GM18861 (cell line): ENCODE data around the gene SPEF1.
"Not testable (repeated sequence)": the region's sequence is repeated elsewhere in the genome, so short reads cannot be mapped to it uniquely, and the experiment has no call there.

Experiments
- ATAC-seq: cut with Tn5 transposase; IDR thresholded peaks from one replicate; pipeline ENCODE4 v1.9.1; 2021; ENCODE audit not compliant: unreplicated experiment

Gene SPEF1

DNA sequence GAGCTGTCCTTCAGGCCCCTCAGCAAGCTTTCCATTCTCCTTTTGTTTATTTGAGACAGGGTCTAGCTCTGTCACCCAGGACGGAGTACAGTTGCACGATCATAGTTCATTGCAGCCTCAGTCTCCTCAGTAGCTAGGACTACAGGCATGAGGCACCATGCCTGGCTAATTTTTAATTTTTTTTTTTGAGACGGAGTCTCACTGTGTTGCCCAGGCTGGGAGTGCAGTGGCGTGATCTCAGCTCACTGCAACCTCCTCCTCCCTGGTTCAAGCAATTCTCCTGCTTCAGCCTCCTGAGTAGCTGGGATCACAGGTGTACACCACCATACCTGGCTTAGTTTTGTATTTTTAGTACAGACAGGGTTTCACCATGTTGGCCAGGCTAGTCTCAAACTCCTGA is 8.0 kb upstream of the SPEF1 start:
- ATAC-seq = not testable (repeated sequence)

DNA sequence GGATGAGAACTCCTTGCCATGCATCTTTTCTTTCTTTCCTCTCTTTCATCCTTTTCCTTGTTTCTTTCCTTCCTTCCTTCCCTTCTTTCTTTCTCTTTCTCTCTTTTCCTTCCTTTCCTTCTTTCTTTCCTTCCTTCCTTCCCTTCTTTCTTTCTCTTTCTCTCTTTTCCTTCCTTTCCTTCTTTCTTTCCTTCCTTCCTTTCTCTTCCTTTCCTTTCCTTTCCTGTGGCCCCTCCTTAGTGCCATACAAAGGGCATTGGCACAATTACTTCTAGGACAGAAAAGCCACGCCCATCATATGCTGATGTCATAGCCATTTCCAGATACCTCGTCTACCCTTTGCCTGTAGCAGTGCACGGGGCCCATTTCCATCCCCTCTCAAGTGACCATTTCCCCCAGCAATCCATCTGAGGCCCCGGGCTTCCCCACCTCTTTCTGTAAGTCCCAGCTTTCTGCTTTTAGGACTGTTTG is 7.5 kb upstream of the SPEF1 start:
- no peak for ATAC-seq

DNA sequence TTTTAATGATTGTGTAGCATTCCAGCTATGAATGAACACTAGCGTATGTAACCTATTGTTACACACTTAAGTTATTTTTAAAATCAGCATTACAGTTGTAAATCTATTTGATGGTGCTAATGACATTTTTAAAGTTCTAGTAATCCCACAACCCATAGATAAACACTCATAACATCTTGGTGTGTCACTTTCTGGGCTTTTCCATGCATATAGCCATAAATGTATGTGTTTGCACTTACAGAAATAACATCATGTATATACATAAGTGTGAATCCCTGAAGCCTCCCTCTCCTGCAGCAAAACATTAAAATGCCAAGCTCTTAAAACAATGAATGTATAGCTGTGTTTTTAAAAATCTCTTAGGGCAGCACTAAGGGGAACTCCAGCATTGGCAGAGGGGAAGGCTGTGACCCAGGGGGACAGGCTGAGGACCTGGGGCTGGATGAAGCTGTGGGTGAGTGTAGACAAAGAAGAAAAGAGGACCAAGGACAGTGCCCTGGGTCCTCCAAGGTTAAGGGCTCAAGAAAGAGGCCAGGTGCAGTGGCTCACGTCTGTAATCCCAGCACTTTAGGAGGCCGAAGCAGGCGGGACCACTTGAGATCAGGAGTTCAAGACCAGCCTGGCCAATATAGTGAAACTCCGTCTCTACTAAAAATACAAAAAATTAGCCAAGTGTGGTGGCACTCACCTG is 6.2 kb upstream of the SPEF1 start:
- no peak for ATAC-seq

DNA sequence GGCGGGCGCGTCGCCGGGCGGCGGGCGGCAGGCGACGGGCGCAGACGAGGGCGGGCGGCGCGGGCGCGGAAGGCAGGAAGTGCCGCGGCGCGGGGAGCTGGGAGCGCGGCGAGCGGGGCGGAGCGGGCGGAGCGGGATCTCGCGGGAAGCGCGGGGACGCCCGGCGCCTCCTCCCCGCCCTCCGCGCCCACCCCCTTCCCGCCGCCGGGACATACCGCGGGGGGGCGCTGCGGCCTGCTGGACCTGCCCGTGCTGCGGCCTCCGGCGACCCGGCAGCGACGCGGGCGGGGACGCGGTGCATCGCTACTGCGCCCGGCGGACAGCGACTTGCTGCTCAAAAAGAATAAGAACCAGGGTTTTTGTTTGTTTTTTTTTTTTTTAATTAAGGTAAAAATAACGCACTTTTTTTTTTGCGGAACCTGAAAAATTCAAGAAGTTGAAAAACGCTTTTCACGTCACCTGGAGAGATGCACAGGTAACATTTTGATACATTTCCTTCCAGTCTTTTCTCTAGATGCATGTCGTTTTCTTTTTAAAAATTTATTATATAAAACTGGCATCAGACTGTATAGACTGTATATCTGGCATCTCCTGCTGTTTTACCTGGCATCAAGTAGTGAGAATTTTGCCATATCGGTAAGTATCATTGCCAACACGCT is 5.5 kb upstream of the SPEF1 start, which contains the start of gene CENPB:
CENPB (minus strand) TSS at position 76 of the 659 bp plus-strand sequence. CDS start 257 bp downstream, outside the sequence.
- ATAC-seq = peak; percentile 69

DNA sequence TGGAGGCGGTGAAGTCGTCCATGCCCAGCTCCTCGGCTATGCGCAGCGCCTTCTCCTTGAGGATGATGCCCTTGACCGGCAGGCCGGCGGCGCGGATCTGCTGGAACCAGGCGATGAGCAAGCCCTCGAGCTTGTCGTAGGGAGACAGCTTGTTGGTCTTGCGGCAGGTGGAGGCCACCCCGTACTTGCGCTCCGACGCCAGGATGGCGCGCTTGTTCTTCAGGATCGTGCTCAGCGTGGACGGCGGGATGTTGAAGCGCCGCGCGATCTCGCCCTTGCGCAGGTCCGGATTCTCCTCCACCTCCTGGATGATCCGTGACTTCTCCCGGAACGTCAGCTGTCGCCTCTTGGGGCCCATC is 4.9 kb upstream of the SPEF1 start:
- peak; percentile 8 for ATAC-seq

DNA sequence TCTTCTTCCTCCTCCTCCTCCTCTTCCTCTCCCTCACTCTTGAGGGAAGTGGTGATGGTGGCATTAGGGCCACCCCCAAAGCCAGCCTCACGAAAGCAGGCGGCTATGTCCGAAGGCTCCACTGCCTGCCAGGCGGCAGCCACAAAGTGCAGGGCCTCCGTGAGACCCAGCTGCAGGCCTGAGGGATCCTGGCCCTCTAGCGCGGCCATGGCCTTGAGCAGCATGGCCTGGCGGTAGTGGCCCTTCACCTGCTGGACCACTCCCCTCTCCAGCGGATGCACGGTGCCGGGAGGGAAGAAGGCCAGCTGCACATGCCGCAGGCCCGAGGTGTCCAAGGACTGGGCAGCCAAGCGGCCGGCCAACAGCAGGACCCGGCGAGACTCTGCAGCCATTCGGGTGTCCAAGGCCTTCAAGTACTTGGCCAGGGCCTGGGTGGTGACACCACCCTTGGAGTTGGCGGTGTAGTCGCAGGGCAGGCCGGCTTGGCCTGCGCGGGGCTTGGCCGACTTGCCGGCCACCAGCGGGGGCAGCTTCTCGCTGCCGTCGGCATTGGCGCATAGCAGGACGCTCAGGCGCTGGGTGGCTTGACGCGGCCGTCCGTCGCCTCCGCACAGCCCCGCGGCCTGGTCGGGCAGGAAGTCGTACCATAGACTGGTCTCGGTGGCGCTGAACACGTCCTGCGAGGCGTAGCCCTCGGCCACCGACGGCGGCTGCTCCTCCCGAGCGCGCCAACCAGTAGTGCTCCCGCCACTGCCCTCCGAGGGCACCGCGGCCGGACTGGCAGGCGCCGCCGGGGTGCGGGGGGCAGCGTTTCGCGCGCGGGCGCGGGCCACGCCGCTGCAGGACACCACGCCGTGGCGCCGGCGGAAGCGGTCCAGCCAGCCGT is 4.2 kb upstream of the SPEF1 start:
- no peak for ATAC-seq

DNA sequence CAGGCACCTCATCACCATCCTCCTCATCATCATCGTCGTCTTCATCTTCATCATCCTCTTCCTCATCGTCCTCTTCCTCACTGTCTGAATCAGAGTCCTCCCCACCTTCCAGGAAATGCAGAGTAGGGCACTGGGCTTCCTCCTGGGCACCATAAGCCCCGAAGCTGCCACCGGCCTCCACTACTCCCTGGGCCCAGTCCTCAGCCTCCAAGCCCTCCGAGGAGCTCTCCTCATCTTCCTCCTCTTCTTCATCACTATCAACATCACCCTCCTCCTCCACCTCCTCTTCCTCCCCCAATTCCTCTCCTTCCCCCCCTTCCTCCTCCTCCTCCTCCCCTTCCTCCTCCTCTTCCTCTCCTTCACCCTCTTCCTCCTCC is 3.6 kb upstream of the SPEF1 start:
- no peak for ATAC-seq

DNA sequence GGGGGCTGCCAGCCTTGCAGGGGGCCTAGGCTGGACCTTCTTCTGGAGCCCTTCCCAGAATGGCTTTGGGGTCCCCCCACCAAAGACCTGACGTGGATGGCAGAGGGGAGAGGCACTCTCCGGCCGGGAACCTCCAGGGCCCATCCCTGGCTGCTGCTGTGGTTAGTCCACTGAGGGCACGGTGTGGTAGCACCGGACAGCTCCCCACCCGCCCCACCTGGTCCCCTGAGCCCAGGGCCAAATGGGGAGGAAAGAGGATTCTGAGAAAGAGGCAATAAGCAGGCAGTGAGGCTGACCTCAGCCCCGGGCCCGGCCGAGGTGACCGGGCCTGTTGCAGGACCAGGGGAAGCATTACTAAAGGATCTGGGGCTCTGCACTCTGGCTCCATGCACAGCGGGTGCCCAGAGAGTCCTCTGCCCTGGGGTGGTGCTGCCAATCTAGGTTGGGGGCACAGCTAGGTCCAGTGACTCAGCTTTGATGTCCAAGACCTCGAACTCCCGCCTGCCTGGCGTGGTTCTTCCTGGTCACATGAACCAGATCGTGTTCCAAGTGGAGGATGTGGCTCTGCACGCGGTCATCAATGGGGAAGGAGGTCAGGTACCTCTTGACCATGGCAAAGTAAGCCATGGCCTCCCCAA is 3.1 kb upstream of the SPEF1 start:
- ATAC-seq = no peak

DNA sequence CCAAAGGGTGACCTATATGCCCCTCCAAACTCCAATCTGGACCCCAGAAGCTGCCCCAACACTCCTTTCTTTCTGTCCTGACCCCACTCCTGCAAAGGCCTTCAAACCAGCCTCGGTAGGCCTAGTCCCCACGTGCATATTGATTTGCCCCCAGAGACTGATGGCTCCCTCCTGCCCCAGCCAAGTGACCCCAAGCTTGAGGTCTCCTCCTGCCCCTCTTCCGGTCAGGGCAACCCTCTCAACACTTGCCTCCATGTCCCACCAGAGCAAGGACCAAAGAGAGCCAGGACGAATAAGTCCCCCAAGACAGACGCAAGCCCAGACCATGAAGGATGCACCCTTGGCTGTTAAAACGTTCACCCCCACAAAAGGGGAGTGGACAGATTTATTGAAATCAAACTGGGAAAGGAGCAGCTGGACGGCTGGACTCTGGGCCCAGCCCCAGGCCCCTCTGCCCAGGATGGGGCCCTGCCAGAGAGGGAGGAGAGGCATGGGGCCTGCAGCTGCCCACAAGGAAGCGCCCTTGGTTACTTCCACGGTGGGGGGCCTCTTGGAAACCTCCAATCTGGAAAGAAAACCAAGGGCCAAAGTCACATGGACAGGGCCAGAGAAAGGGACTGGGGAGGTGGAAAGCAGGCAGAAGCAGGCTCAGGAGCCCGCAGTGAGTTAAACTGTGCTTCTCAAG is 2.4 kb upstream of the SPEF1 start:
- ATAC-seq = no peak

DNA sequence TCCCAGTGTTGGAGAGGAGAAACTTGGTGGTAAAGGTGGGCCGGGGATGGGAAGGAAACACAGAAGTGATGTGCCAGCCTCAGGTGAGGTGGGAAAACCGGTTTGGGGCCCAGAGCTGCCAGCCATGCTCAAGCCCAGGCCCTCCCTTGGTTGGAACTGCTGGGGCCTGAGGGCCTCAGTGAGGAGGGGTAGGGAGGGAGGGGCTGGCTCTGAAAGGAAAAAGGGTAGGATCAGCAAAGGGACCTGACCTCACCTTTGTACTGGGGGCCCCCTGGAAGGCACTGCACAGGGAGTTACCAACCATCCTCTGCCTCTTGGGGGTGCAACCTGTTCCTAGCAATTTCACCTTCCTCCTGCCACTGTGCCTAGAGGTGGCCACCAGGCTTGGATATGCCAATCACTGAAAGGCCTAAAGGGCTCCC is 1.8 kb upstream of the SPEF1 start:
- no peak for ATAC-seq

DNA sequence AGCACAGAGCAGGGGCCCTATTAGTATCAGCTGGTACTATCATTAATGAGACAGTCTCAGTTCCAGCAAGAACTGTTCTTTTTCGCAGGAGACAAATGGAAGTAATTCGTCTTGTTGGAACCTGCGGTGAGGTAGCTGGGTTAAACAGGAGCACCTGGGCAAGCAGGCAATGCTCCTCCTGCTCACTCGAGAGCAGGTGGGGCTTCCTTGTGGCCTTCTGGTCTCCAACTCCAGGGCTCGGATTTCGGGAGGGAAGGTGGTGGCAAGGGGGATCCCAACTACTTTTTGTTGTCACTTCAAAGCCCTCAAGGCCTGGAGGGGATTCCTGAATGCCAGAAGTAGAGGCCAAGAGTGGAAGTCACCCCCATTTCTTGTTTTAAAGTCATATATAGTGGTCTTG is 1.3 kb upstream of the SPEF1 start:
- ATAC-seq = no peak

DNA sequence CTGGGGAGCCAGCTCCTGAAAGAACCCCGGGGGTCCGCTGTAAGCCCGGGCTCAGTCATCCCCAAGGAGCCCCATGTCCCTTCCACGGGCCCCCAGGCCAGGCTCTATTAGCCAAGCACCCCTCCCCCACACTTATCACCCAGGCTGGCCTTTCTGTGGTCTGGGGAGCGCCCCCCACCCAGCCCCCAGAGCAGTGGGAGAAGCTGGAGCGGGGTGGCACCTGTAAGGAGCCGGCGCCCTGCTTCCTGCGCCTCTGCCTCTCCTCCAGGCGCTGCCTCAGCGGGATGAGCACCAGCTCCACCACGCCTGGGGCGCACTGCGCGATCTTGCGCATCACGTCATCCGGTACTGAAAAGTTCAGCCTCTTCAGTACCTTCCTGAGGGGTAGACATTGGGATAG is 2.3 kb downstream of the SPEF1 start:
- no peak for ATAC-seq

DNA sequence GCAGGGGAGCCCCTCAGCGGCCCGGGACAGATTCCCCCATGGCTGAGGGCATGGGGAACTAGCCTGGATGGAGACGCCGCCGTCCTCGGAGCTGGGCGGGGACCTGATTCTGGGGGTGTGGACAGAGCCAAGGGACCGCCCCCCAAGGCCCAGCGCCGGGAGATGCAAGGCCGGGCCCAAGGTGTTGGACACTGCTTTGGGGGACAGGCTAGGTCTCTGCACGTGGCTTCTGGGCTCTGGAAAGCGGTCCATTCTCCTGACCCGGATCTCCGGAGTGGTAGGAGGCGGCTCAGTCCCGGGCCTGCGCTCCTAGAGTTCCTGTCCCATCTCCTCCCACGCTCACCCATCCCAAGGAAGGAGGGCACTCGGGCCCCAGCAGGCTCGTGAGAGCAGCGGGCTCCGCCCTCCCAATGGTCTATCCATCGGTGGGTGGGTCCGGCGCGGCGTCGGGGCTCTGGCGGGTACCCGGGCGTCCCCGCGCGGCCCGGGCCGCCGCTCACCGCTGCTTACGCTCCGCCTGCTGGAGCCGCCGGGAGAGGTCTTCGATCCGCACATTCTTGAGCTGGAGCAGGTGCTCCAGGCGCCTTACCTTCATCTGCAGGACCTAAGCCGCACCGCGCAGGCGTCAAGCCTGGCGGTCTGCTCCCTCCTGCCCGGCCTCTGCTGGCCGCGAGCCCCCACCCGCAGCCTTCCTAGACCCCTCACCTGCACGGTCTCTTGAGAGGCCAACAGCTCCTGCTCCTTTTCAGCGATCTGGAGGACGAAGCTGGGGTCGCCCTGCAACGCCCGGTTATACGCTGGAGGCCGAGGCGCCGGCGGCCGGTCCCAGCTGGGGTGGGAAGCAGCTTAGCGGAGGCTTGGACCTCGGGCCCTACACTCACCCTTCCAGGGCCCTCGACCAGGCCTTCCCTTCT is 3.3 kb downstream of the SPEF1 start:
- ATAC-seq = no peak

DNA sequence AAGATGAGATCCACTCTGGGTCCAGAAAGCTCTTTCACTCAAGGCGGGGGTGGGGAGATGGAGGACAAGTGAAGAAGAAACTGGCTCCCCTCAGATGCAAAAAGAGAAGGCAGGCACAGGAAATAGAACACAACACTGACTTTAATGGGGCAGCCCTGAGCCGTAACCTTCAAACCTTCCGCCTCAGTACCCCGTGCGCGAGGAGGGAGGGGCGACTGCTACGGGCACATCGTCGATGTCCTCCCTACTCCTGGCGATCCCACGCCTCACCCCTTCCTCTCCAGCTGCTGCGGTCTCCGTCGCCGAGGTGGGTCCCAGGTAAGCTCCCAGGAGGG is 3.9 kb downstream of the SPEF1 start:
- no peak for ATAC-seq

DNA sequence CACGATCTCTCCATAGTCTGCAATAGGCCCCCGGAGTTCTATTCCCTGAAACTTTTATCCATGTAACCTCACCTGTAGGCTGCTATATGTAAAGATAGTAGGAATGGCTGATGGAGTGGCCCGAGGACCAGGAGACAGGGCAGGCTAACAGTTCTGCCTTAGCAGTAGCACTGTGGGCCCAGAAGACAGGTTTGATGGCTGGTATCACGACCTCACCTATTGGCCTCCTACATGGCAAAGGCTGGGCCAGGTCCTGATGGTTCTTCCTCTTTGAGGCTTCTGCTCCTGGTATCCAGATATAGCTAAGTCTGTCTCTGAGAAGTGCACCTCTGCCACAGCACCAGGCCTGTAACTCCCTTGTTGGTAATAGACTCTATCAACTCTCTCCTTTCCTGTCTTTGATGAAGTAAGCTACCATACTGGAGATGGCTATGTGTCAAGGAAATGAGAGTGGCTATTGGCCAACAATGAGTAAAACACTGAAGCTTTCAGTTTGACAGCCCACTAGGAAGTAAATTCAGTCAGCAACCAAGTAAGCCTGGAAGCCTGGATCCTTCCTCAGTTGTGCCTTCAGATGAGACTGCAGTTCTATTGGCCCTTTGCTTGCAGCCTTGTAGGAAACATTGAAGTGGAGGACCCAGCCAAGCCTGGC is 5.7 kb downstream of the SPEF1 start:
- no peak for ATAC-seq

DNA sequence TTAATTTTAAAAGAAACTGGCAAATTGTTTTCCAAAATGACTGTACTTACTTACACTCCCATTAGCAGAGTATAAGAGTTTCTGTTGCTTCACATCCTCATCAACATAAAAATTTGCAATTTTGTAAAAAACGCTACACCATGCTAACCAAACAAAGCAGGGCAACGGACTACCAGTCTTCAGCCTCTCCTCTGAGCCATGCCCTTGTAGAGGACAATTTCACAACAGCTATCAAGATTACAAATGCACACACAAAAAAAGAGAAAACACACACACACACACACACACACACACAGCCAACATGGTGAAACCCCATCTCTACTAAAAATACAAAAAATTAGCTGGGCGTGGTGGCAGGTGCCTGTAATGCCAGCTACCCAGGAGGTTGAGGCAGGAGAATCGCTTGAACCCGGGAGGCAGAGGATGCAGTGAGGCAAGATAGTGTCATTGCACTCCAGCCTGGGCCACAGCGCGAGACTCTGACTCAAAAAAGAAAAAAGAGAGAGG is 9.6 kb downstream of the SPEF1 start:
- no peak for ATAC-seq

DNA sequence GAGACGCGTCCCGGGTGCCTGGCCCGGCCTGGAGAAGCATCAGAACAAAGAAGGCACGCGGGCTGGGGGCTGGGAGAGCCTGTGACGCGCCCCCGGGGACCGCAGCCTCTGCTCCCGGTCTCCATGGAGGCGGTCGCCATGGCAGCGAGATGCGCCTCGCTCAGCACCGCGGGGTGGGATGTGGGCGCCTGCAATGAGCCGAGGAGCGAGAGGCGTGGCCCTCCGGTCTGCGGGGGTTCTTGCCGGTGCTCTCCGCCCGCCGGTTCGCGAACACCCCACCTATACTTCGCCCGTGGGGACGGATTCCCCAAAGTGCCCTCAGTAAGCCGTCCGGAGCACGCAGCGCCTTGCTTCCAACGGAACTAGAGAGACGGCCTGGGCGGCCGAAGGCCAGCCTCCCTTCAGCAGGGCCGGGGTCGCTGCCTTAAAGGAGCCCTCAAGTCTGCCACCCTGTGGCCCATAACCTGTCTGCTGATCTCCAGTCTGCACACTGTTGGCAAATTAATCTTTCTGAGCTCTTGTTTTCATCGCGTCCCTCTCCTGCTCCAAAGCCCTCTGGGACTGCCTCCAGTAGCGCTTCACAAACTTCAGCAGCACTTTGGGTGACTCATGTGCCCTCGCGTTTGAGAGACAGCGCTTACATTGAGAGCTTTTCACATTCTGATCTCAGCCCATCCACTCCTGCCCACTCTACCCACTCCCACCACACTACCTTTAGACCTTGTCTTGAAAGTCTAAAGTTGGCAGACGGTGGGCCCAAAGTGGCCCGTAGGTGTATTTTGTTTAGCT is 12.7 kb downstream of the SPEF1 start:
- no peak for ATAC-seq
